Loucy (cell line): ENCODE measurements around the gene ZNF716.

Experiments used
- CTCF ChIP-seq: fragments of 200-600 bp; sonication (generic); conservative IDR thresholded peaks from 2 replicates; pipeline ENCODE4 v1.5.1; 2014; ENCODE audit warnings: mild to moderate bottlenecking, antibody characterized with exemption, low read length
- EZH2phosphoT487 ChIP-seq: fragments of 200-600 bp; IDR thresholded peaks from 2 replicates; pipeline ENCODE4 v1.6.1; 2018; ENCODE audit warnings: antibody characterized with exemption, mild to moderate bottlenecking, moderate library complexity, borderline replicate concordance

- TF ChIP-seq CTCF (no peak), EZH2phosphoT487 (no peak)
Observed at GRCh38 chr7:57404343-57404966, 45.5 kb upstream of the ZNF716 start.
